Lower lobe of right lung (tissue), 2 donors: ENCODE measurements around the gene IVNS1ABP. TPM values are rescaled to one million over a fixed set of nuclear protein-coding genes. Genes with fewer than 3 reads are reported as not detected.

ENCODE experiments used
- ATAC-seq, 2 donors: fragments of 200-7000 bp; cut with Tn5 transposase; one replicate each; pipeline ENCODE4 v1.9.1; 2020 to 2022; ENCODE audit warnings: mild to moderate bottlenecking in 2 of 2, moderate library complexity in 2 of 2
- DNase-seq: peaks from one replicate; pipeline ENCODE4 v3.0.0-alpha.2; 2020
- H3K27ac ChIP-seq: fragments of 200-600 bp; one replicate; pipeline ENCODE4 v1.8.0; 2022
- H3K27me3 ChIP-seq: fragments of 200-600 bp; one replicate; pipeline ENCODE4 v1.8.0; 2022; ENCODE audit warnings: low read depth
- H3K36me3 ChIP-seq: fragments of 200-600 bp; one replicate; pipeline ENCODE4 v1.8.0; 2022; ENCODE audit warnings: mild to moderate bottlenecking
- H3K4me1 ChIP-seq: fragments of 200-600 bp; one replicate; pipeline ENCODE4 v1.8.0; 2022
- H3K4me3 ChIP-seq: fragments of 200-600 bp; one replicate; pipeline ENCODE4 v1.8.0; 2022; ENCODE audit warnings: mild to moderate bottlenecking
- H3K9me3 ChIP-seq: fragments of 200-600 bp; one replicate; pipeline ENCODE4 v1.8.0; 2022
- intact Hi-C: fragments of 100-400 bp; cut with DNase I; formaldehyde crosslinking; loops from one replicate; pipeline ENCODE4 v1.11.0; 2022
- total RNA-seq: library from RNA; stranded (reverse); fragmentation: NEBNext Ultra II Directional; extraction: Animal tissue kit (Norgen Biotek cat#: 25700); gene quantifications from one replicate; pipeline ENCODE4 v1.2.1, GENCODE V29; 2021
- TF ChIP-seq, protein P1 (sequence below): fragments of 200-600 bp; IDR thresholded peaks from one replicate; pipeline ENCODE4 v1.8.0; 2022; ENCODE audit warnings: antibody characterized with exemption, mild to moderate bottlenecking
- donor health status: DM: no; HTN: yes; CAD: no; lungs with severe emphysema.

The IVNS1ABP gene
- total RNA-seq, 1 donor from 2014 or later = 79.9 TPM

DNA sequence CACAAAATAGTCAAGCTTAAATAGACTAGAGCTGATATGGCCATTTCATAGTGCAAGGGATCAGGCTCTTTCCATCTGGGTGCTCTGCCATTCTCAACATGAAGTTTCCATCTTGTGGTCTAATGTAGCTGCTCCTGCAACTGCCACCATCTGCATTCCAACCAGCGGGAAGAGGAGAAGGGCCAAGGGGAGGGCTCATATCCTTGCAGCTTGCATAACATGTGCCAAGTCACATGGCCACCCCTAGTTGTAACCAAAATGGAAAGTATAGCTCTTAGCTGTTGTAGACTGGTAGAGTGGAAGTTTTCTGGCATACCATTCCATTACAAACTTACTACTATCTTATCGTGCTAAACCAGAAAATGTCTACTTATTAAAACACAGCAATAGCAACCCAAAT is 38.9 kb upstream of the IVNS1ABP start:
- ATAC-seq (no peak), DNase-seq (no peak)
- H3K4me3 ChIP-seq = no peak overlapping the region
- H3K36me3 ChIP-seq = no peaks in the 10 kb centered on the region
- TF ChIP-seq, protein P1, sequence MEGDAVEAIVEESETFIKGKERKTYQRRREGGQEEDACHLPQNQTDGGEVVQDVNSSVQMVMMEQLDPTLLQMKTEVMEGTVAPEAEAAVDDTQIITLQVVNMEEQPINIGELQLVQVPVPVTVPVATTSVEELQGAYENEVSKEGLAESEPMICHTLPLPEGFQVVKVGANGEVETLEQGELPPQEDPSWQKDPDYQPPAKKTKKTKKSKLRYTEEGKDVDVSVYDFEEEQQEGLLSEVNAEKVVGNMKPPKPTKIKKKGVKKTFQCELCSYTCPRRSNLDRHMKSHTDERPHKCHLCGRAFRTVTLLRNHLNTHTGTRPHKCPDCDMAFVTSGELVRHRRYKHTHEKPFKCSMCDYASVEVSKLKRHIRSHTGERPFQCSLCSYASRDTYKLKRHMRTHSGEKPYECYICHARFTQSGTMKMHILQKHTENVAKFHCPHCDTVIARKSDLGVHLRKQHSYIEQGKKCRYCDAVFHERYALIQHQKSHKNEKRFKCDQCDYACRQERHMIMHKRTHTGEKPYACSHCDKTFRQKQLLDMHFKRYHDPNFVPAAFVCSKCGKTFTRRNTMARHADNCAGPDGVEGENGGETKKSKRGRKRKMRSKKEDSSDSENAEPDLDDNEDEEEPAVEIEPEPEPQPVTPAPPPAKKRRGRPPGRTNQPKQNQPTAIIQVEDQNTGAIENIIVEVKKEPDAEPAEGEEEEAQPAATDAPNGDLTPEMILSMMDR = no peak
- no peaks in the 10 kb centered on the region for H3K4me1 ChIP-seq
- intact Hi-C loops = no loop called here
- peaks cover under 1% of the 10 kb centered on the region for H3K9me3 ChIP-seq
- H3K27ac ChIP-seq = no peak overlapping the region
- H3K27me3 ChIP-seq = no peaks in the 10 kb centered on the region

DNA sequence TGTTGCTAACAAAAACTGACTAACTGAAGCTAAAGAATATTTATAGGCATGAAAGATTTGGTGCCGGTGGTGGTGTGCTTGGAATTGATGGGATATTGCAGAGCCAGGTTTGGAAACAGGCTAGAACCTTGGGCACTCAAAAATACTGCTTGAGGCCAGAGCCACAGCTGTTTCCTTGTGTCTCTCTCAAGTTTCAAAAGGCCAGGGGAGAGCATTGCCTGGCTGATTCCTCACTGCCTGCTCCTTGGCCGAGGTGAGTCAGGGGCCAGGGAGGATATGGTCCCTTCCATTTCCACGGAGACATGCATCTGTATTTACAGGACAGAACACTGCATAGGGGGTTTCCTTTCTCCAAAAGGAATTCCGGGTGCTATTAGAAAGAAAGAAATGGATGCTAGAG is 36.1 kb upstream of the IVNS1ABP start:
- Histone ChIP-seq H3K36me3 (no peaks in the 10 kb centered on the region), H3K4me3 (no peak overlapping the region), H3K4me1 (no peaks in the 10 kb centered on the region), H3K9me3 (no peaks in the 10 kb centered on the region), H3K27me3 (no peaks in the 10 kb centered on the region), H3K27ac (no peak overlapping the region)
- ATAC-seq = no peak
- no peak for DNase-seq
- TF ChIP-seq, protein P1 = no peak
- intact Hi-C loops = no loop called here

DNA sequence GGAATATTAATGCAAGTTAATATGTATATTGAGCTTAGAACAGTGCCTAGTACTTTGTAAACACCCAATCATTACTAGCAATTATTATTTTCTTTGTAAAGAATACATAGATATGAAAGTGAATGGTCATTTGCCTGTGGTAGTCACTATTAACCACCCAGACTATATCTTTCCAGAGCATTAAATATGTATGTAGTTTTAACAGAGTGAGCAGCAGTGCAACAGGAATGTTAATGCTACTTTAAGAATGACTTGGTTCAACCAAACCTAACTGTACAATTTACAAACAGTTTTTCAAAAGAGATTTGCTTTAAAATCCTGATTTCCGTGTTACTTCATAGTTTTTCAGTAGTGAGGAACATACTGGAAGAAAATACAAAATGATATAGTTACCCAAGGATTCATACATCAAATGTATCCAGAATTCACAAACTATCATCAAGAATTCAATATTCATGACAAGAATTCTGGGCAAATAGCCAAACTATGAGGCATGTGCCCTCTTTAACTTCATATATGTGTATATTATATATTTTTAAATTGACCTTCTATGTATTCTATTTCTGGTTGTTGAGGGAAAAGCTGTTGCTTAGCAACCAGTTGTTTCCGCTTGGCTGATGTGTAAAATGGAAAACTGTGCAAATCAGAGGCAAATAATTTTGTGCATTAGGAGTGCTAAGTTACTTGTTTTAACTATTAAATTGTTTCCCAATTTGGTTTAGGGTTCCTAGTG is 34.9 kb upstream of the IVNS1ABP start:
- no peak for DNase-seq
- Histone ChIP-seq H3K4me1 (no peaks in the 10 kb centered on the region), H3K27me3 (no peaks in the 10 kb centered on the region), H3K36me3 (no peaks in the 10 kb centered on the region), H3K4me3 (no peak overlapping the region), H3K27ac (no peak overlapping the region), H3K9me3 (no peaks in the 10 kb centered on the region)
- TF ChIP-seq, protein P1 = no peak
- intact Hi-C loops = no loop called here
- ATAC-seq = no peak

DNA sequence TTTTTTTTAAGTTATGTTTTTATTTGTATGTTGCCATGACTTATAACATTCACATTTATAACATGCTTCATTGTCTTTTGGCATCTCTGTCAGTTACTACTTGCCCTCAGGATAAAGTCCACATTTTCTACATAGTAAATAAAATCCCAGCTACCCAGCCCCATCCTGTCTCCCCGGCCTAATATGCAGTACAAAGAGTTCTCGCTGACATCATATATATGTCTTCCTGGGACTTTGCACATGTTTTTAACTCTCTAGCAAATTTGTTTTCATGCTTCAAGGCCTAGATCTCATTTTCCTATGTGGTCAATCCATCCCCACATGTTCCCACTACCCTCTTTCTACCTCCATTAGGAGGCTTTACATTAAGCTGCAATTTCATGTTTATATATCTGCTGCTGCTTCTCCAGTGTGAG is 33.0 kb upstream of the IVNS1ABP start:
- intact Hi-C loops = no loop called here
- Histone ChIP-seq H3K36me3 (no peaks in the 10 kb centered on the region), H3K4me1 (no peaks in the 10 kb centered on the region), H3K4me3 (no peak overlapping the region), H3K27me3 (no peaks in the 10 kb centered on the region), H3K9me3 (no peaks in the 10 kb centered on the region), H3K27ac (no peak overlapping the region)
- no peak for DNase-seq
- ATAC-seq = no peak
- TF ChIP-seq, protein P1 = no peak

DNA sequence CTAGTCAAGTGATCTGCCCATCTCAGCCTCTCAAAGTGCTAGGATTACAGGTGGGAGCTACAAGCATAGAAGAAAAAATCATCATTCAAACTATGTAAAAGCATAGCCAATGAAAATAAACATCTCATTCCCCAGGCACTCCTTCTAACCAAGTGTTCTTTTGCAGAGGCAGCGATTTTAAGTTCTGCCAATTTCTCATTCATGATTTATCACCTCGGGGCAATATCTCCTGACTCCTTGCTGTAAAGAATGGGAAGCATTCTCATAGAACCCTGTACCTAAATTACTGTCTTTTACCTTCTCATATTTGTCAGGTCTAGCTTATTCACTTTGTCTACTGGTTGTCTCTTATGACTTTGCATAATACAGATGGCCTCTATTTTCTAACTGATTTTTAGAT is 32.5 kb upstream of the IVNS1ABP start:
- no peak for ATAC-seq
- Histone ChIP-seq H3K27ac (no peak overlapping the region), H3K4me1 (no peaks in the 10 kb centered on the region), H3K4me3 (no peak overlapping the region), H3K9me3 (no peaks in the 10 kb centered on the region), H3K27me3 (no peaks in the 10 kb centered on the region), H3K36me3 (no peaks in the 10 kb centered on the region)
- TF ChIP-seq, protein P1 = no peak
- DNase-seq = no peak
- intact Hi-C loops = no loop called here
